ENCODE measurements around the gene SESN2. TPM values are rescaled to one million over a fixed set of nuclear protein-coding genes. Genes with fewer than 3 reads are reported as not detected.

Gene SESN2
- total and polyA plus RNA-seq, 7 donors = 8.1 to 34.9 (median 12.4) TPM

- intact Hi-C loops (cut with DNase I) = loop anchor here in 1 of 2 donors (5.0 to 10.0 kb wide), 2 partner anchors 62 to 230 kb away; partner anchors contain the start of gene MED18
- peaks cover 34% of the 10 kb centered on the region for H3K4me1 ChIP-seq
- H3K9me3 ChIP-seq = no peaks in the 10 kb centered on the region
- peaks cover 0 to 11% of the 10 kb centered on the region in 2 donors for H3K36me3 ChIP-seq (ENCODE audit: insufficient read depth in 1 of 2, low read depth in 1 of 2)
- H3K27ac ChIP-seq = no peak overlapping the region
- no peak for ATAC-seq
- no peak overlapping the region for H3K4me3 ChIP-seq
- TF ChIP-seq CTCF (IDR thresholded peaks at IDR 0.05) = no peak
- no peaks in the 10 kb centered on the region for H3K27me3 ChIP-seq (ENCODE audit: insufficient read depth in 3 of 3, low read length in 2 of 3)
- DNase-seq = no peak
- WGBS, 3 donors = 83 to 96% (median 85%) methylated on average over 1 of the region's 1 CpG
Measured at GRCh38 chr1:28264897-28265296, 5.6 kb downstream of the SESN2 start.

DNA sequence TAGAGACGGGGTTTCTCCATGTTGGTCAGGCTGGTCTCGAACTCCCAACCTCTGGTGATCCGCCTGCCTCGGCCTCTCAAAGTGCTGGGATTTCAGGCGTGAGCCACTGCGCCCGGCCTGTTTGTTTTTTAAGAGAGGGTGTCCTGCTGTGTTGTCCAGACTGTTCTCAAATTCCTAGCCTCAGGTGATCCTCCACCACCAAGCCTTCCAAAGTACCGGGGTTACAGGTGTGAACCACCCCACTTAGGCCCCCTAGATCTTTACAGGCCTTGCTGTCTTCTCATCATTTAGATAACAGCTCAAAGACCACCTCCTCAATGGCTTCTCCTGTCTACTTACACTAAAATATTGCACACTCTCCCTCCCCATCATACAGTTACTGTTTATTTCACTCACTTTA lies 6.3 kb downstream of the SESN2 start:
- ATAC-seq (no peak), DNase-seq (no peak)
- H3K4me1 ChIP-seq = peaks cover 34% of the 10 kb centered on the region
- TF ChIP-seq CTCF (IDR thresholded peaks at IDR 0.05) = no peak
- no peaks in the 10 kb centered on the region for H3K27me3 ChIP-seq (ENCODE audit: insufficient read depth in 3 of 3, low read length in 2 of 3)
- intact Hi-C loops (cut with DNase I) = loop anchor here in 1 of 2 donors (10.0 kb wide), 1 partner anchor 229 kb away; no protein-coding TSS in a partner anchor
- no peaks in the 10 kb centered on the region for H3K9me3 ChIP-seq
- peaks cover 0 to 17% of the 10 kb centered on the region in 2 donors for H3K36me3 ChIP-seq (ENCODE audit: insufficient read depth in 1 of 2, low read depth in 1 of 2)
- H3K4me3 ChIP-seq = no peak overlapping the region
- WGBS, 3 donors = 87 to 92% (median 89%) methylated on average over 8 of the region's 8 CpGs
- H3K27ac ChIP-seq = no peak overlapping the region

- no peak for ATAC-seq
Measured at GRCh38 chr1:28266920-28267322, 7.6 kb downstream of the SESN2 start.

GRCh38 chr1:28267633-28268032 lies 8.3 kb downstream of the SESN2 start:
- intact Hi-C loops (cut with DNase I) = loop anchor here in 1 of 2 donors (10.0 kb wide), 1 partner anchor 227 kb away; no protein-coding TSS in a partner anchor
- DNase-seq = no peak
- Histone ChIP-seq H3K4me1 (peaks cover 24% of the 10 kb centered on the region), H3K27me3 (ENCODE audit: insufficient read depth in 3 of 3, low read length in 2 of 3) (no peaks in the 10 kb centered on the region), H3K4me3 (no peak overlapping the region), H3K36me3 (ENCODE audit: insufficient read depth in 1 of 2, low read depth in 1 of 2) (peaks cover 0 to 37% of the 10 kb centered on the region in 2 donors), H3K27ac (no peak overlapping the region), H3K9me3 (no peaks in the 10 kb centered on the region)
- ATAC-seq = peak in 1 of 4 donors; percentile 23
- 70 to 81% (median 72%) methylated on average over 2 of the region's 2 CpGs for WGBS, 3 donors
- TF ChIP-seq CTCF (IDR thresholded peaks at IDR 0.05) = no peak

More at GRCh38 chr1:28266920-28267322, 7.6 kb downstream of the SESN2 start:
- DNase-seq = no peak
- Histone ChIP-seq H3K9me3 (no peaks in the 10 kb centered on the region), H3K4me3 (no peak overlapping the region), H3K36me3 (ENCODE audit: insufficient read depth in 1 of 2, low read depth in 1 of 2) (peaks cover 0 to 29% of the 10 kb centered on the region in 2 donors), H3K27me3 (ENCODE audit: insufficient read depth in 3 of 3, low read length in 2 of 3) (no peaks in the 10 kb centered on the region), H3K27ac (no peak overlapping the region), H3K4me1 (peaks cover 24% of the 10 kb centered on the region)
- intact Hi-C loops (cut with DNase I) = loop anchor here in 1 of 2 donors (10.0 kb wide), 1 partner anchor 228 kb away; no protein-coding TSS in a partner anchor
- 66 to 78% (median 70%) methylated on average over 5 of the region's 5 CpGs for WGBS, 3 donors
- TF ChIP-seq CTCF (IDR thresholded peaks at IDR 0.05) = no peak

DNA sequence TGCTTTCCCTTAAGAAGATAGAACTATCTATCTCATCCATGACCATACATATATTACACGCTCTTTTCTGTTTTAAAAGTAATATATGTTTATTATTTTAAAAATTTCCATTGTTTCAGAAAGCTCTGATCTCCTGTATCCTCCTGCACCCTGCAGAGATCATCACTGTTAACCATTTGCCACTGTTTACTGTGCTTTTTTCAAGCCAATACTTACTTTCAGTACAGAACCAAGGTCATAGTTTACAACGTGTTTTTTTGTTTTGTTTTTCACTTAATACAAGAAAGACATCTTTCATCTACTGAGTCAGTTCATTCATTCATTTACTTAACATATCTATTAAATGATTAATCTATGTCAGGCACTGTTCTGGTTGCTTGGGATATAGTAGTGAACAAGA lies 10.2 kb downstream of the SESN2 start:
- WGBS, 3 donors = 72 to 74% (median 73%) methylated on average over 2 of the region's 2 CpGs
- intact Hi-C loops (cut with DNase I) = loop anchor here in 1 of 2 donors (10.0 kb wide), 1 partner anchor 225 kb away; no protein-coding TSS in a partner anchor

More for the DNA sequence above, 10.2 kb downstream of the SESN2 start:
- TF ChIP-seq CTCF (IDR thresholded peaks at IDR 0.05) = no peak
- Histone ChIP-seq H3K27me3 (ENCODE audit: insufficient read depth in 3 of 3, low read length in 2 of 3) (no peaks in the 10 kb centered on the region), H3K4me1 (peaks cover 12% of the 10 kb centered on the region), H3K4me3 (no peak overlapping the region), H3K27ac (no peak overlapping the region), H3K36me3 (ENCODE audit: insufficient read depth in 1 of 2, low read depth in 1 of 2) (peaks cover 0 to 56% of the 10 kb centered on the region in 2 donors), H3K9me3 (no peaks in the 10 kb centered on the region)
- ATAC-seq (no peak), DNase-seq (no peak)
